Measurements from ENCODE around the gene RAX2.

The RAX2 gene

DNA sequence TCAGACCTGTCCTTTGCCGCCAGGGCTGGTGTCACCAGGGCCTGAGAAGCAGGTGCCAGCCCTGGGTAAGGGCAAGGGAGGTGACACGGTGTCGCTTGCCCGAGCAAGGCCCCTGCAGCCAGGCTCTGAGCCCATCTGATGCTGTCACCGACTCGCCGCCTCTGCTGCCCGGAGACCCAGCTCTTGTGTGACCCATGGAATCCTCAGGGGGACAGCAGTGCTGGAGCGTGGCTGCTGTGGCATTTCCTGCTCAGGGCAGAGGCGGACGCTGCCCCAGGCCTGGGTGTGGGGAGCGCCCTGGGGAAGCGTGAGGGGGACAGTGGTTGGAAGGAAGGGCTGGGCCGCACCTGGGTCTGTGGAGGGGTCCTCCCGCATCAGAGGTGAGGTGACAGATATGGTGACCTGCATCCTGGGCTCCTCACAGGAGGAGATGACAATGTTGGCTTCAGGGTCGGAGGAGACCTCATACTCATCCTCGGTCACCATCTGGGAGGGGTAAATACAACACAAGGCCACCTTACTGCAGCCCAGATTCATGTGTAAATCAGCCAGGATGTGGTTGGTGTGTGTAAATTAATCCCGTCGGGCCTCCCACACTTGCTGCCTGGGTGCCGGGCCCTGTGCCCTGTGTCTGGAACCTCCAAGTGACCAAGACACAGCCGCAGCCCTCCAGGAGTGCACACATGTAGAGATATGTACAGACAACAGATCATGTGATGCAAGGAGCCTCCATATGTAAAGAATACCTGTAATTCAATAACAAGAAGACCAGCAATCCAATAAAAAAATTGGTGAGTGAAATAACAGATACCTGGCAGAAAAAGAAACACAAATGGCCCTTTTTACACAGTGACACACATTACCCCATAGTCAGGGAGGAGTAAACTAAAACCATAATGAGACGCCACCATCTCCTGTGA, 41.7 kb upstream of the RAX2 start:
- Histone ChIP-seq H3K9ac (peak overlapping the region; percentile 54; the same call in 1 of the 2 replicates), H3K4me2 (peak overlapping the region; percentile 87), H3K4me1 (peaks cover 100% of the 10 kb centered on the region)

DNA sequence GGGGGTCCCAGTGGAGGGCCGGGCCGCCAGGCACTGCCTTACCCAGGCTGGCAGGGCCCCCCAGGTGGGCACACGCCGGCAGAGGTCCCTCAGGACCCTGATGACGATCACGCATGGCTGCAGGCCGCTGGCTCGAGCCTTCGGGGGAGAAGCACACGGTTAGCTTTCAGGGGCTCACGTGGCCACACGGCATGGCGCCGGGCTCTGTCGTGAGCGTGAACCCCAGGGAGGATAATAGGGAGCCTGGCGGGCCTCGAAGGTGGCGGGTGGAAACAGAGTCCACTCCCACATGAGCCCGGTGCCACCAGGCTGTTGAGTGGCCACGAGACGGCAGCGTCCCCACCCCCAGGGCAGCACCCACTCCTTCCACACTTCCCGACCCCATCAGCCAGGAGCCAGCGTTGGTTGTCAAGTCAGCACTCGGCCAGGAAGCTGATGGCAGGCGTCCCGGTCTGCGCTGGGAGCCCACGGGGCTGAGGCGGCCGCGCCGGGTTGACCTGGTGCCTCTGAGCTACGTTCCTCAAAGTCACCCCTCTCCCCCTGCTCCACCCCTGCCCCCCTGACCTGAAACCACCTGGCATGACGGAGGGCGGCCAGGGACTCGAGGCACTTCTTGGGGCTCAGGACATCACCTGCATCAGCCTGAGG, 38.8 kb upstream of the RAX2 start:
- Histone ChIP-seq H3K9ac (peak overlapping the region; percentile 54), H4K20me1 (no peaks in the 10 kb centered on the region), H3K4me2 (peak overlapping the region; percentile 87), H3K4me3 (no peak overlapping the region), H3K9me3 (no peaks in the 10 kb centered on the region), H3K27ac (peak overlapping the region; percentile 76), H3K4me1 (peaks cover 73% of the 10 kb centered on the region), H3K27me3 (no peaks in the 10 kb centered on the region), H3K36me3 (no peaks in the 10 kb centered on the region)
- TF ChIP-seq Cebpa-rat (IDR thresholded peaks at IDR 0.05), result no peak

More for the DNA sequence above, 41.7 kb upstream of the RAX2 start:
- H4K20me1 ChIP-seq, result no peaks in the 10 kb centered on the region
- no peaks in the 10 kb centered on the region for H3K36me3 ChIP-seq
- H3K9me3 ChIP-seq, result no peaks in the 10 kb centered on the region
- H3K27ac ChIP-seq, result peak overlapping the region; percentile 82
- H3K27me3 ChIP-seq, result no peaks in the 10 kb centered on the region
- no peak for TF ChIP-seq Cebpa-rat (IDR thresholded peaks at IDR 0.05)
- peak overlapping the region; percentile 35; the same call in 1 of the 2 replicates for H3K4me3 ChIP-seq

DNA sequence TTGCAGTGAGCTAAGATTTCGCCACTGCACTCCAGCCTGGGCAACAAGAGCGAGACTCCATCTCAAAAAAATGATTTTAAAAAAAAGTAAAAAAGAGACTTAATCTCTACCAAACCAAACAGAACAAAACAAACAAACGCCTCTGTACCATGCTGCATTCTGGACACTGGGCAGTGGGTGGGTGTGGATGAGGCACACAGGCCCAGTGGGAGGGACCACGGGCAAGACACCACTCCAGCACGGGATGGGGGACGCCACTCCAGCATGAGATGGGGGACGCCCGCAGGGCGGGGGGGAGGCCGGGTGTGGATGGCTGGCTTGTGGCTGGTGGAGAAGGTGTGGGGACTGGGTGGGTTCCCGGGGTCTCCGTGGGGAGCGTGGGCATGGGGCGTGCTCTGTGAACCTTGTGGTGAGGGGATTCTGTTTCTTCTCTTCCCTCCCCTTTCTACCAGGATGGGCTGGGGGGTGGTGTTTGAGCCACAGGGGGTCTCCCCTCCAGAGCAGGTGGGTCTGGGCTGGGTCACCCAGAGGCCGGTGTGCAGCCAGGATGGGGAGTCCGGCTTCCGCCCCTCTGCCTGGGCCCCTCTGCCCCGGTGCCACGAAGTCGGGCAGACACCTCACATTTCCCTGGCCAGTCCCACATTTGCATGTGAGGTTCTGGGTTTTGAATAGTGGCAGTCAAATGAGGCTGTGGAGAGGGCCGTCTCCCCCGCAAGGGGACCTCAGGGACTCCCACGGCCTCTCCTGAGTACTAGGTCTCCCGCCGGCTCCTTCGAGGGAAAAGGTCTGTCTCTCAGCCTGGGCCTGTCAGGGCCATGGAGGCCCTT, 38.1 kb upstream of the RAX2 start:
- peak overlapping the region; percentile 54 for H3K9ac ChIP-seq
- no peak overlapping the region for H3K4me3 ChIP-seq
- TF ChIP-seq Cebpa-rat (IDR thresholded peaks at IDR 0.05), result no peak
- no peaks in the 10 kb centered on the region for H3K36me3 ChIP-seq
- H3K27me3 ChIP-seq, result no peaks in the 10 kb centered on the region
- no peaks in the 10 kb centered on the region for H4K20me1 ChIP-seq
- H3K27ac ChIP-seq, result peak overlapping the region; percentile 76
- no peaks in the 10 kb centered on the region for H3K9me3 ChIP-seq
- peak overlapping the region; percentile 87 for H3K4me2 ChIP-seq
- H3K4me1 ChIP-seq, result peaks cover 66% of the 10 kb centered on the region

DNA sequence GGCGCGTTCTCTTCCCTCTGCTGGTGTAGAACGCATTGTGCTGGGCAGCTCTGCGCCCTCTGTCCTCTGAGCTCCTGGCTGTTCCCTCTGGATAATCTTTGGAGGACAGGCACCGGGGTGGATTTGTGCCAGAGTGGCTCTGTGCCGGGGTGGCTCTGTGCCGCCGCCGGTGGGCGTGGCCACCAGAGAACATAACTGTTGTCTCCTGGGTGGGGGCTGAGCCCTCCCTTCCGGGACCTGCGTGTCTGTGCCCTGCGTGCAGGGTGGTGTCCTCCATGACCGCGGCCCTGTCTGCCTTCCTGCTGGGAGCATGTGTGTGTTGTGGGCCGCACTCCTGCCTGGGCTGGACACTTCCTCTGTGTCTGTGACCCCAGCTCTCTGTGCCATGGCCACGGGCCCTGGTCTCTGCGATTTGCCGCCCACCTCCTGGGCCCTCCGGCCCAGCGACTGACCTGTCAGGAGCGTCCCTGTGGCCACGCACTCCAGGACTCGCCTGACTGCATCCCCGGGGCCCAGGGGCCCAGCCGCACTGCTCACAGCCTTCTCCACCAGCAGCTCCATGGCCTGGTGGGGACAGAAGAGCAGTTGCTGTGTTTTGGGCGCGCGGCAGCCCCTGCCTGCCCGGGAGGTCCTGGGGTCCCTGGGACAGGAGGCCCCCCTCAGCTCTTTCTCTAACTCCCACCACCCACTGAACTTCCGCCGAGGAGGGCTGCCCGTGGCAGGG, 36.6 kb upstream of the RAX2 start:
- Histone ChIP-seq H3K4me2 (peak overlapping the region; percentile 87; the same call in 1 of the 2 replicates), H3K27ac (peak overlapping the region; percentile 26; the same call in 1 of the 2 replicates), H3K36me3 (no peaks in the 10 kb centered on the region), H3K9ac (no peak overlapping the region), H4K20me1 (no peaks in the 10 kb centered on the region), H3K4me3 (no peak overlapping the region), H3K9me3 (no peaks in the 10 kb centered on the region), H3K27me3 (no peaks in the 10 kb centered on the region), H3K4me1 (peaks cover 50% of the 10 kb centered on the region)
- TF ChIP-seq Cebpa-rat (IDR thresholded peaks at IDR 0.05), result no peak

DNA sequence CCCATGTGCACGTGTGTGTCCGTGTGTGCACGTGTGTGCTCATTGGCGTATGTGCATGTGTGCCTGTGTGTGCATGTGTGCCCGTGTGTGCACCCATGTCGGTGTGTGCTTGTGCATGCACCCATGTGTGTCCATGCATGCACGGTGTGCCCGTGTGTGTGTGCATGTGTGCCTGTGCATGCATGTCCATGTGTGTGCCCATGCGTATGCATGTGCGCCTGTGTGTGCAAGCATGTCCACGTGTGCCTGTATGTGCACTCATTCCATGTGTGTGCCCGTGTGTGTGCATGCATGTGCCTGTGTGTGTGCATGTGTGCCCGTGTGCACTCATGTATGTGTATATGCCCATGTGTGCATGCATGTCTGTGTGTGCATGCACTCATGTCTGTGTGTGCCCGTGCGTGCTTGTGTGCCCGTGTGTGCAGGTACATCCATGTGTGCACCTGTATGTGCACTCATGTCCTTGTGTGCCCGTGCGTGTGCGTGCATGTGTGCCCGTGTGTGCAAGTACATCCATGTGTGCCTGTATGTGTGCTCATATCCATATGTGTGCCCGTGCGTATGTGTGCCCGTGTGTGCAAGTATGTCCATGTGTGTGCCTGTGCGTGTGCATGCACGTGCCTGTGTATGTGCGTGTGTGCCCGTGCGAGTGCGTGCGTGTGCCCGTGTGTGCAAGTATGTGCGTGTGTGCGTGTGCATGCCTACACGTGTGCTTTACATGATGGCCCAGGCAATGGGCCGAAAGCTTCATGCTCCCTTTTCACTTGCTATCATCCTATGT, 35.7 kb upstream of the RAX2 start:
- H3K4me2 ChIP-seq, result no peak overlapping the region
- no peak overlapping the region for H3K4me3 ChIP-seq
- peaks cover 42% of the 10 kb centered on the region for H3K4me1 ChIP-seq
- H4K20me1 ChIP-seq, result no peaks in the 10 kb centered on the region
- peaks cover 4% of the 10 kb centered on the region; the same call in 1 of the 2 replicates for H3K27me3 ChIP-seq
- H3K27ac ChIP-seq, result no peak overlapping the region
- H3K36me3 ChIP-seq, result no peaks in the 10 kb centered on the region
- H3K9ac ChIP-seq, result no peak overlapping the region
- no peaks in the 10 kb centered on the region for H3K9me3 ChIP-seq
- TF ChIP-seq Cebpa-rat (IDR thresholded peaks at IDR 0.05), result no peak

DNA sequence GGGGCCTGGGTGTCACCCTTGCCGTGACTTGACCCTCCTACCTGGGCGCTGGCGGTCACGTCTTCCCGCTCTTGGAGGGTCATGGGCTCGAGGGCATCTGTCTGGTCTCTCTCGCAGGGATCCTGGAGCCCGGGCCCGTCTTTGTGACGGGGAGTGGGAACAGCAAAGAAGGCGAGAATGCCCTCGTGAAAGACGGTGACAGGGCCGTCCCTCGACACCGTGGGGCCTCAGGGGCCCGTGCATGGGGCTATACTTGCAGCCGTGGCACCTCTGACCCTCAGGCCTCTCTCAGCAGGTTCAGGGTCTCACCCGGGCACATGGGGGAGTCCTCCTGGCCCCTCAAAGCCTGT, 35.1 kb upstream of the RAX2 start:
- peaks cover 10% of the 10 kb centered on the region for H3K27me3 ChIP-seq
- no peak overlapping the region for H3K4me2 ChIP-seq

DNA sequence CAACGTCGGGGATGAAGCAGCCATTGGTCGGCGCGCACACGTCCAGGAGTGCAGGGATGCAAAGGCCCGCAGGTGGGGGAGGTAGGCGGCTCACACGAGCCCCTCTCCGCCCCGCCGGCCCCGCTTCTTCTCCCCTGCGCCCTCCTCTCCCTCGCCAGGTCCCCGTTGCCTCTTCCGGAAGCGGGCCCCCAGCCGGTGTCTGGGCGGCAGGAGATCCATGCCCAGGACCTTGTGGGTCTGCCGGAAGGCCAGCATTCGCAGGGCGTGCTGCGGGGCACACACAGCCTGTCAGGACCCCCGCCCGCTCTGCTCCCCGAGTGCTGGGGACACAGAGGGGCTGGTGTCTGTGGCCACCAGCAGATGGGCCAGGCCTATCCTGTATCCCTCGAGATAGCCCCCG, 33.8 kb upstream of the RAX2 start:
- H3K4me2 ChIP-seq, result no peak overlapping the region
- no peak overlapping the region for H3K27ac ChIP-seq
- H3K4me1 ChIP-seq, result peaks cover 38% of the 10 kb centered on the region
- H3K27me3 ChIP-seq, result peaks cover 23% of the 10 kb centered on the region
- H3K36me3 ChIP-seq, result no peaks in the 10 kb centered on the region
- no peak for TF ChIP-seq Cebpa-rat (IDR thresholded peaks at IDR 0.05)
- no peak overlapping the region for H3K4me3 ChIP-seq
- H4K20me1 ChIP-seq, result no peaks in the 10 kb centered on the region
- no peak overlapping the region for H3K9ac ChIP-seq
- no peaks in the 10 kb centered on the region for H3K9me3 ChIP-seq

More for the DNA sequence above, 35.1 kb upstream of the RAX2 start:
- H3K4me3 ChIP-seq, result no peak overlapping the region
- H3K9me3 ChIP-seq, result no peaks in the 10 kb centered on the region
- no peaks in the 10 kb centered on the region for H4K20me1 ChIP-seq
- no peak overlapping the region for H3K9ac ChIP-seq
- no peak for TF ChIP-seq Cebpa-rat (IDR thresholded peaks at IDR 0.05)
- no peak overlapping the region for H3K27ac ChIP-seq
- no peaks in the 10 kb centered on the region for H3K36me3 ChIP-seq
- peaks cover 38% of the 10 kb centered on the region for H3K4me1 ChIP-seq

DNA sequence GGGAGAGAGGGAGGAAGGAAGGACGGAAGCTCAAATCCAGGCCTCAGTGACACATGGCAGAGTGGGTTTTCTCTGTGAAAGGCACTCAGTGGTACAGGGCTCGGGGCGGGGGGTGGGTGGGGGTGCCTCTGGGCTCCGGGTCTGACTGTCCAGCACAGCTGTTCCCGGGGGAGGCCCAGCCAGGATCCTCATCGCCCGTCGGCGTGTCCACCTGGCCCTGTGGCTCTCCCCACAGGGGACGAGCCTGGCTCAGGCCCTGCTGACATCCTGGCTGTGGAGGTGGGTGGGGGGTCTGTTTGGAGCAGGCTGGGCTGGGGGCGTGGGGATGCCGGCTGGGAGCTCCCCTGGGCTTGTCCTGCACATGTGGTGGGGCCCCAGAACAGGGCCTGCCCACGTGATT, 32.4 kb upstream of the RAX2 start:
- Histone ChIP-seq H3K4me2 (no peak overlapping the region), H3K27me3 (peaks cover 37% of the 10 kb centered on the region), H3K36me3 (no peaks in the 10 kb centered on the region), H4K20me1 (no peaks in the 10 kb centered on the region), H3K9me3 (no peaks in the 10 kb centered on the region), H3K4me3 (no peak overlapping the region), H3K4me1 (peaks cover 23% of the 10 kb centered on the region), H3K27ac (no peak overlapping the region), H3K9ac (no peak overlapping the region)
- no peak for TF ChIP-seq Cebpa-rat (IDR thresholded peaks at IDR 0.05)
